HCT116 (cell line): ENCODE data around the gene ELF3. TPM values are rescaled to one million over a fixed set of nuclear protein-coding genes. Genes with fewer than 3 reads are reported as not detected.

ENCODE experiments used
- ATAC-seq: fragments of 200-7000 bp; cut with Tn5 transposase; 2 replicates; pipeline ENCODE4 v1.9.1; 2020; ENCODE audit warnings: mild to moderate bottlenecking, moderate library complexity
- BruUV-seq: library from RNA; stranded (reverse); fragments of 400-500 nt; replicated peaks from 2 replicates; lab custom pipeline; 2021; lab: Mats Ljungman, UMichigan
- CTCF ChIA-PET: fragments of 300-600 bp; sonication (Branson Sonifier 250); formaldehyde crosslinking; loops from one replicate; lab custom pipeline; 2021; ENCODE audit warnings: antibody characterized with exemption; lab: Charles Lee
- POLR2A ChIA-PET: fragments of 300-600, 350-600 bp; sonication (Branson Sonifier 250); formaldehyde crosslinking; loops from one replicate; lab custom pipeline; 2021; ENCODE audit warnings: antibody characterized with exemption; lab: Charles Lee
- RAD21 ChIA-PET, 2 experiments: fragments of 300-600 bp; sonication (Branson Sonifier 250); formaldehyde crosslinking; loops; one replicate each; lab custom pipeline; 2023; ENCODE audit warnings: low total read pairs in 2 of 2; ENCODE audit not compliant: uncharacterized antibody in 2 of 2, unreplicated experiment in 2 of 2, low non-redundant PET in 1 of 2; lab: Charles Lee
- DNase-seq: peaks from one replicate; pipeline ENCODE4 v3.0.0-alpha.2; 2010; ENCODE audit warnings: low read depth, low spot score
- H2AFZ ChIP-seq: fragments of 200-600 bp; shearing (Covaris generic), sonication (generic); 2 replicates; pipeline ENCODE4 v1.6.1; 2017; ENCODE audit warnings: low read depth, mixed run types, mixed read lengths, antibody characterized with exemption, low read length; ENCODE audit not compliant: poor library complexity, severe bottlenecking
- H3K27ac ChIP-seq: 2 replicates; pipeline ENCODE4 v1.5.1; 2012; ENCODE audit warnings: low read depth, low read length
- H3K27me3 ChIP-seq: fragments of 200-600 bp; sonication (generic); 2 replicates; pipeline ENCODE4 v1.6.1; 2016; ENCODE audit warnings: mixed run types, low read length, mixed read lengths; ENCODE audit not compliant: insufficient read depth
- H3K36me3 ChIP-seq, 2 experiments: fragments of 200-500 bp in 1 of 2; fragments of 200-600 bp in 1 of 2; sonication (Bioruptor generic) in 1 of 2; sonication (generic) in 1 of 2; 2 replicates each; pipeline versions ENCODE4 v1.5.1 to v1.6.1; 2014 to 2016; ENCODE audit warnings: low read length in 2 of 2, inconsistent platforms in 1 of 2, mixed read lengths in 1 of 2, mixed run types in 1 of 2; ENCODE audit not compliant: insufficient read depth in 2 of 2, control insufficient read depth in 1 of 2
- H3K4me1 ChIP-seq, 2 experiments: fragments of 200-600 bp in 1 of 2; sonication (generic) in 1 of 2; 2 replicates each; pipeline versions ENCODE4 v1.5.1 to v1.6.1; 2012 to 2017; ENCODE audit warnings: low read length in 2 of 2, inconsistent platforms in 1 of 2, mild to moderate bottlenecking in 1 of 2, mixed read lengths in 1 of 2, mixed run types in 1 of 2, moderate library complexity in 1 of 2; ENCODE audit not compliant: insufficient read depth in 2 of 2, control insufficient read depth in 1 of 2
- H3K4me2 ChIP-seq: fragments of 200-600 bp; sonication (generic); 2 replicates; pipeline ENCODE4 v1.6.1; 2017; ENCODE audit warnings: mixed run types, low read length, mixed read lengths
- H3K4me3 ChIP-seq, 2 experiments: fragments of 200-600 bp in 1 of 2; sonication (generic) in 1 of 2; replicated peaks in 1 of 2; 2 replicates each; pipeline ENCODE4 v1.5.1; 2011 to 2016; ENCODE audit warnings: low read length in 2 of 2, control low read depth in 1 of 2, low read depth in 1 of 2, mild to moderate bottlenecking in 1 of 2, mixed read lengths in 1 of 2, mixed run types in 1 of 2
- H3K79me2 ChIP-seq: fragments of 200-600 bp; sonication (generic); 2 replicates; pipeline ENCODE4 v1.6.1; 2017; ENCODE audit warnings: mild to moderate bottlenecking, mixed run types, low read length, moderate library complexity, mixed read lengths; ENCODE audit not compliant: insufficient read depth
- H3K9ac ChIP-seq: fragments of 200-600 bp; sonication (generic); 2 replicates; pipeline ENCODE4 v1.6.1; 2016; ENCODE audit warnings: low read length, mixed read lengths
- H3K9me2 ChIP-seq: fragments of 200-600 bp; sonication (generic), shearing (Covaris generic); 2 replicates; pipeline ENCODE4 v1.6.1; 2017; ENCODE audit warnings: mixed run types, mild to moderate bottlenecking, moderate library complexity; ENCODE audit not compliant: insufficient read depth
- H3K9me3 ChIP-seq, 2 experiments: fragments of 200-500 bp in 1 of 2; fragments of 200-600 bp in 1 of 2; sonication (Bioruptor generic) in 1 of 2; sonication (generic) in 1 of 2; 2 replicates each; pipeline ENCODE4 v1.6.1; 2014 to 2017; ENCODE audit warnings: low read length in 2 of 2, mixed read lengths in 2 of 2, inconsistent platforms in 1 of 2, low read depth in 1 of 2, mild to moderate bottlenecking in 1 of 2, mixed run types in 1 of 2, moderate library complexity in 1 of 2; ENCODE audit not compliant: control insufficient read depth in 1 of 2, insufficient read depth in 1 of 2
- H4K20me1 ChIP-seq: fragments of 200-600 bp; sonication (generic), shearing (Covaris generic); 2 replicates; pipeline ENCODE4 v1.6.1; 2017; ENCODE audit warnings: mixed run types, mild to moderate bottlenecking, moderate library complexity; ENCODE audit not compliant: insufficient read depth
- CEBPB ChIP-seq: IDR thresholded peaks from 2 replicates; pipeline ENCODE4 v1.6.1; 2012; ENCODE audit warnings: low read depth
- EGR1 ChIP-seq: IDR thresholded peaks from 2 replicates; pipeline ENCODE4 v1.6.1; 2012; ENCODE audit warnings: low read depth
- ELF1 ChIP-seq: IDR thresholded peaks from 2 replicates; pipeline ENCODE4 v1.6.1; 2012; ENCODE audit warnings: low read depth, borderline replicate concordance
- EZH2 ChIP-seq: fragments of 200-600 bp; sonication (generic); IDR thresholded peaks from 2 replicates; pipeline ENCODE4 v1.6.1; 2017; ENCODE audit warnings: antibody characterized with exemption, mixed run types
- EZH2phosphoT487 ChIP-seq: fragments of 200-600 bp; IDR thresholded peaks from 2 replicates; pipeline ENCODE4 v1.6.1; 2018; ENCODE audit warnings: antibody characterized with exemption, borderline replicate concordance
- JUND ChIP-seq: IDR thresholded peaks from 2 replicates; pipeline ENCODE4 v1.6.1; 2012
- POLR2AphosphoS5 ChIP-seq: IDR thresholded peaks from 2 replicates; pipeline ENCODE4 v1.6.1; 2011; ENCODE audit warnings: mild to moderate bottlenecking, low read depth, low read length, moderate library complexity
- SRF ChIP-seq: IDR thresholded peaks from 2 replicates; pipeline ENCODE4 v1.6.1; 2012; ENCODE audit warnings: low read depth
- ZBTB33 ChIP-seq: IDR thresholded peaks from 2 replicates; pipeline ENCODE4 v1.6.1; 2011; ENCODE audit warnings: mild to moderate bottlenecking, low read length, moderate library complexity; ENCODE audit not compliant: insufficient replicate concordance; ENCODE audit errors: extremely low read depth
- ZNF274 ChIP-seq: fragments of 200-500 bp; sonication (Bioruptor generic); IDR thresholded peaks from 2 replicates; pipeline ENCODE4 v1.6.1; 2014; ENCODE audit warnings: mild to moderate bottlenecking, low read depth, low read length, inconsistent platforms
- intact Hi-C: fragments of 100-400 bp; cut with micrococcal nuclease; formaldehyde crosslinking; loops from 2 replicates; pipeline ENCODE4 v1.10.0; 2022
- total RNA-seq: library from RNA; stranded (reverse); gene quantifications from one replicate; pipeline ENCODE4 v1.2.1, GENCODE V29; 2021; ENCODE audit not compliant: unreplicated experiment

Gene ELF3
- total RNA-seq, 1 experiment from 2014 or later: 200 TPM

- H3K36me3 ChIP-seq: peaks cover 37 to 41% of the 10 kb centered on the region in 2 experiments
- intact Hi-C loops: no loop called here
These were observed 21.8 kb upstream of the ELF3 start for GRCh38 chr1:201988601-201989000.

More at GRCh38 chr1:201988601-201989000, 21.8 kb upstream of the ELF3 start:
- Histone ChIP-seq H3K27ac (no peak overlapping the region), H3K79me2 (peaks cover 35% of the 10 kb centered on the region), H3K27me3 (no peaks in the 10 kb centered on the region), H2AFZ (no peak overlapping the region), H3K9me3 (no peaks in the 10 kb centered on the region), H4K20me1 (no peaks in the 10 kb centered on the region), H3K4me2 (no peak overlapping the region), H3K9ac (no peak overlapping the region), H3K4me3 (no peak overlapping the region)
- no peak for DNase-seq
- no TSS peak for BruUV-seq
- ATAC-seq: no peak
- POLR2A ChIA-PET: no interaction called here
- no peak for TF ChIP-seq EGR1
- no peak for TF ChIP-seq SRF
- no peak for TF ChIP-seq ZNF274
- no peak for TF ChIP-seq ELF1
- no peak for TF ChIP-seq CEBPB
- TF ChIP-seq POLR2AphosphoS5: no peak
- TF ChIP-seq EZH2: no peak
- no peak for TF ChIP-seq JUND
- TF ChIP-seq EZH2phosphoT487: no peak
- TF ChIP-seq ZBTB33: no peak
- TF ChIP-seq, all 23 proteins: peak for 0
- H3K4me1 ChIP-seq: peaks cover 0 to 11% of the 10 kb centered on the region in 2 experiments; a peak in 1 of 4 replicates
- no peaks in the 10 kb centered on the region for H3K9me2 ChIP-seq
- ChIA-PET RAD21 (no interaction called here), CTCF (no interaction called here)
